ENCODE data around the gene EXD3.

The EXD3 gene

GRCh38 chr9:137375321-137376058 is 47.5 kb downstream of the EXD3 start:
- DNase-seq = no peak

GRCh38 chr9:137374131-137374845 is 48.7 kb downstream of the EXD3 start:
- DNase-seq = no peak

GRCh38 chr9:137373611-137373980 is 49.4 kb downstream of the EXD3 start:
- DNase-seq = no peak

- DNase-seq = no peak
Observed at GRCh38 chr9:137372693-137373610, 50.0 kb downstream of the EXD3 start.

- no peak for DNase-seq
Observed at GRCh38 chr9:137371946-137372651, 50.9 kb downstream of the EXD3 start.

- DNase-seq = no peak
Observed at GRCh38 chr9:137371521-137371941, 51.4 kb downstream of the EXD3 start.

- no peak for DNase-seq
Observed at GRCh38 chr9:137370865-137371520, 52.0 kb downstream of the EXD3 start.

GRCh38 chr9:137369911-137370764 is 52.8 kb downstream of the EXD3 start:
- DNase-seq = no peak

- no peak for DNase-seq
Observed at GRCh38 chr9:137369061-137369787, 53.7 kb downstream of the EXD3 start.

- DNase-seq = no peak
Observed at GRCh38 chr9:137368431-137369035, 54.4 kb downstream of the EXD3 start.

GRCh38 chr9:137367506-137368430 is 55.2 kb downstream of the EXD3 start:
- DNase-seq = no peak

GRCh38 chr9:137366891-137367381 is 56.0 kb downstream of the EXD3 start:
- no peak for DNase-seq

GRCh38 chr9:137366445-137366810 is 56.5 kb downstream of the EXD3 start:
- DNase-seq = no peak

GRCh38 chr9:137365552-137366444 is 57.2 kb downstream of the EXD3 start:
- no peak for DNase-seq

GRCh38 chr9:137365056-137365455 is 57.9 kb downstream of the EXD3 start:
- DNase-seq = no peak

GRCh38 chr9:137359850-137360249 is 63.1 kb downstream of the EXD3 start:
- DNase-seq = no peak

GRCh38 chr9:137358126-137358525 is 64.8 kb downstream of the EXD3 start:
- no peak for DNase-seq

GRCh38 chr9:137357166-137357565 is 65.8 kb downstream of the EXD3 start:
- DNase-seq = no peak
